Upper lobe of left lung (tissue), 4 donors: ENCODE data around the gene ATP13A2.
"Not testable (repeated sequence)": the region's sequence is repeated elsewhere in the genome, so short reads cannot be mapped to it uniquely, and the experiment has no call there.

ENCODE experiments used
- CTCF ChIP-seq, 6 experiments: fragments of 450-650 bp in 4 of 6; fragments of 200-600 bp in 2 of 6; sonication (generic) in 2 of 6; IDR thresholded peaks; one replicate each; pipeline ENCODE4 v1.5.1; 2016 to 2019; ENCODE audit warnings: antibody characterized with exemption in 6 of 6
- EP300 ChIP-seq, 4 donors: sonication (generic); formaldehyde crosslinking; IDR thresholded peaks; one replicate each; pipeline ENCODE4 v1.5.1; 2017; ENCODE audit warnings: antibody characterized with exemption in 4 of 4, control low read depth in 2 of 4
- POLR2AphosphoS5 ChIP-seq, 2 donors: sonication (generic); formaldehyde crosslinking; IDR thresholded peaks; one replicate each; pipeline ENCODE4 v1.5.1; 2017; ENCODE audit warnings: antibody characterized with exemption in 2 of 2

- TF ChIP-seq EP300, CTCF, POLR2AphosphoS5 (IDR thresholded peaks at IDR 0.05): not testable (repeated sequence)
Observed at GRCh38 chr1:16946185-16946584, 65.5 kb downstream of the ATP13A2 start.
